Brain microvascular endothelial cell (primary cell): ENCODE results near the gene TMIGD2.
A peak's percentile ranks its signal among the peaks of the same experiment; 100 is the strongest.

ENCODE experiments used
- DNase-seq: peaks from one replicate; pipeline ENCODE4 v3.0.0-alpha.2; 2020
- H3K27ac ChIP-seq: fragments of 250-450 bp; sonication (Bioruptor Pico); 2 replicates; pipeline ENCODE4 v1.5.1; 2020; ENCODE audit warnings: mild to moderate bottlenecking, moderate library complexity
- H3K27me3 ChIP-seq: fragments of 250-450 bp; sonication (Bioruptor Pico); replicated peaks from 2 replicates; pipeline ENCODE4 v1.5.1; 2020; ENCODE audit warnings: mild to moderate bottlenecking
- H3K36me3 ChIP-seq: fragments of 250-450 bp; sonication (Bioruptor Pico); replicated peaks from 2 replicates; pipeline ENCODE4 v1.5.1; 2020; ENCODE audit warnings: mild to moderate bottlenecking
- H3K4me3 ChIP-seq: 2 replicates; pipeline ENCODE4 v1.5.1; 2011; ENCODE audit warnings: low read depth, mild to moderate bottlenecking, control low read depth, low read length, moderate library complexity
- in situ Hi-C: cut with HindIII; loops from 2 replicates; pipeline ENCODE4 v1.10.0; 2017; ENCODE audit warnings: low sequenced_read_pairs, low pct_ligation_motif_present
- TF ChIP-seq, protein P1 (sequence below): IDR thresholded peaks from 2 replicates; pipeline ENCODE4 v1.5.1; 2011; ENCODE audit warnings: low read depth, mild to moderate bottlenecking, moderate library complexity, low read length, control low read depth, inconsistent platforms; ENCODE audit errors: missing control alignments

The TMIGD2 gene

DNA sequence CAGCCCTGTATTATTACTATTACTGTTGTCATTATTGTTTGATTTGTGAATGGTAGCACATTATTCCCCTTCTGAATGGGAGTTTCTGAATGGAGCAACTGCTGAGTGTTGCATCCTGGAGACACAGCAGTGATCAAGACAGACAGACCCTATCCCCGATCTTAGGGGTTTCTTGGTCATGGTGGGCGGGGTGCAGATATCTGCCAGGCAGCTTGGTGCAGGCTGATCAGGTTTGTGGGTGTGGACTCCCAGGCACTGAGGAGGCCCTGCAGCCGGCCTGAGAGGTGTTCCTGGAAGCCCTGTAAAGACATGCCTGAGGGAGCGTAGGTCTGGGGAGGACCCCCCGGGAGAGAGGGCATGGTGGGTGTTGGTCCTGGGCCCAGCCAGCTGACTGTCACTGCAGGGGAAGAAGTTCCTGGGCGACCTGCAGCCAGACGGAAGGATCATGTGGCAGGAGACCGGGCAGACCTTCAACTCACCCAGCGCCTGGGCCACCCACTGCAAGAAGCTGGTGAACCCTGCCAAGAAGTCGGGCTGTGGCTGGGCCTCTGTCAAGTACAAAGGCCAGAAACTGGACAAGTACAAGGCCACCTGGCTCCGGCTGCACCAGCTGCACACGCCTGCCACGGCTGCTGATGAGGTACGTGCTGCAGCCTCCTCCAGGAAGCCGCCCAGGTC, 43.3 kb upstream of the TMIGD2 start:
- in situ Hi-C loops: no loop called here

GRCh38 chr19:4343370-4344307, 41.5 kb upstream of the TMIGD2 start, which contains the start of gene MPND:
MPND (plus strand) TSS chr19:4343562; CDS start chr19:4343594, 32 bp downstream.
- no peaks in the 10 kb centered on the region for H3K36me3 ChIP-seq
- in situ Hi-C loops: no loop called here
- TF ChIP-seq, protein P1, sequence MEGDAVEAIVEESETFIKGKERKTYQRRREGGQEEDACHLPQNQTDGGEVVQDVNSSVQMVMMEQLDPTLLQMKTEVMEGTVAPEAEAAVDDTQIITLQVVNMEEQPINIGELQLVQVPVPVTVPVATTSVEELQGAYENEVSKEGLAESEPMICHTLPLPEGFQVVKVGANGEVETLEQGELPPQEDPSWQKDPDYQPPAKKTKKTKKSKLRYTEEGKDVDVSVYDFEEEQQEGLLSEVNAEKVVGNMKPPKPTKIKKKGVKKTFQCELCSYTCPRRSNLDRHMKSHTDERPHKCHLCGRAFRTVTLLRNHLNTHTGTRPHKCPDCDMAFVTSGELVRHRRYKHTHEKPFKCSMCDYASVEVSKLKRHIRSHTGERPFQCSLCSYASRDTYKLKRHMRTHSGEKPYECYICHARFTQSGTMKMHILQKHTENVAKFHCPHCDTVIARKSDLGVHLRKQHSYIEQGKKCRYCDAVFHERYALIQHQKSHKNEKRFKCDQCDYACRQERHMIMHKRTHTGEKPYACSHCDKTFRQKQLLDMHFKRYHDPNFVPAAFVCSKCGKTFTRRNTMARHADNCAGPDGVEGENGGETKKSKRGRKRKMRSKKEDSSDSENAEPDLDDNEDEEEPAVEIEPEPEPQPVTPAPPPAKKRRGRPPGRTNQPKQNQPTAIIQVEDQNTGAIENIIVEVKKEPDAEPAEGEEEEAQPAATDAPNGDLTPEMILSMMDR: no peak
- peak; percentile 63 for DNase-seq
- no peaks in the 10 kb centered on the region for H3K27me3 ChIP-seq
- peak within 1 kb of the TSS; percentile 46 for H3K27ac ChIP-seq
- H3K4me3 ChIP-seq: peak within 1 kb of the TSS; percentile 67

More for the DNA sequence above, 43.3 kb upstream of the TMIGD2 start:
- no peak overlapping the region for H3K4me3 ChIP-seq
- H3K27me3 ChIP-seq: no peaks in the 10 kb centered on the region
- H3K27ac ChIP-seq: no peak overlapping the region
- TF ChIP-seq, protein P1: no peak
- DNase-seq: no peak
- H3K36me3 ChIP-seq: no peaks in the 10 kb centered on the region

DNA sequence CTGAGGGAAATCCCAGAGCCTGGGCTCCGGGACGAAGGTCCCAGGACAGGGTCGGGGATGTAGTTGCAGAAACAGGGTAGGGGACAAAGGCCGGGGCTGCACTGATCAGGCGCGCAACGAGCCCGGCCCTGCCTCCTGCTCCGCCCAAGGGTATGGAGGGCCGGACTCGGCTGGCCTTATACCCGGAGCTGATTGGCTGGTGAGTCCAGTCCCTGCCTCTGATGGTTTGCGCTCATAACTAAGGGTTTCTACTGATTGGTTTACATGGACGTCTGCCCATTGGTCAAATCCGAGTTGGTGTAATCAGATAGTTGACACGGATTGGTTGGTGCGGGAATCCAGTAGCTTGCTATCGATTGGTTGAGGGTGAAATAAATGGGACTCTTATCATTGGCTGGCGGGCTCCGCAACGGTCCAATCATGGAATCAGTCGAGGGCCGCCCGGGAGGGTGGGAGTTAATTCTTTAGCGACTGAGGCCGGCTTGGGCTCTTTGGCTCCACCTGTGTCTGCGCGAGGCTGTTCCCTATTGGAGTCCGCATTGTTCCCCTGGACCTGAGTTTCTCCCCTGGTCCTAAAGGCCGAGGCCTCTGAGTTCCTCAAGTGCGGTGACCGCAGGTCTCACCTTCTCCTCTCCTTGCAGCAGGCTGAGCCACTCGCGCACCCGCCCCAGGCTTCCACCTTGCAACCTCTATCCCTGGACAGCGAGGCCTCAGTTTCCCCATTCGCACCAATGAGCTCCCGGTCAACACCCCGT, 40.6 kb upstream of the TMIGD2 start:
- peak; percentile 100 for DNase-seq
- Histone ChIP-seq H3K36me3 (no peaks in the 10 kb centered on the region), H3K27me3 (no peaks in the 10 kb centered on the region), H3K27ac (peak overlapping the region; percentile 46), H3K4me3 (peak overlapping the region; percentile 67)
- in situ Hi-C loops: no loop called here
- TF ChIP-seq, protein P1: peak; percentile 54

- in situ Hi-C loops: no loop called here
- H3K27me3 ChIP-seq: no peaks in the 10 kb centered on the region
These were observed 40.1 kb upstream of the TMIGD2 start for GRCh38 chr19:4342314-4342614.

More at GRCh38 chr19:4342314-4342614, 40.1 kb upstream of the TMIGD2 start:
- peak overlapping the region; percentile 17 for H3K27ac ChIP-seq
- TF ChIP-seq, protein P1: no peak
- H3K36me3 ChIP-seq: no peaks in the 10 kb centered on the region
- no peak for DNase-seq
- H3K4me3 ChIP-seq: peak overlapping the region; percentile 67
